SK-N-SH treated with all-trans-retinoic acid at 6 μM for 48 hours (cell line): Measurements from ENCODE around the gene STX18.

Experiments used
- ATAC-seq: fragments of 200-7000 bp; cut with Tn5 transposase; 3 replicates; pipeline ENCODE4 v1.9.1; 2020; ENCODE audit warnings: mild to moderate bottlenecking, moderate library complexity
- ARNTL ChIP-seq: fragments of 450-650 bp; formaldehyde crosslinking; IDR thresholded peaks from 2 replicates; pipeline ENCODE4 v1.5.0; 2020; ENCODE audit warnings: low read depth, mild to moderate bottlenecking, moderate library complexity, borderline replicate concordance
- BACH2 ChIP-seq: fragments of 250-450 bp; sonication (Bioruptor Pico); IDR thresholded peaks from 2 replicates; pipeline ENCODE4 v1.9.0; 2021; ENCODE audit warnings: mild to moderate bottlenecking, borderline replicate concordance
- CREB5 ChIP-seq: fragments of 250-450 bp; sonication (Bioruptor Pico); IDR thresholded peaks from 2 replicates; pipeline ENCODE4 v1.5.1; 2020; ENCODE audit warnings: low read depth, mild to moderate bottlenecking, moderate library complexity
- CSDC2 ChIP-seq: fragments of 250-450 bp; sonication (Bioruptor Pico); IDR thresholded peaks from 2 replicates; pipeline ENCODE4 v1.5.0; 2020; ENCODE audit warnings: mild to moderate bottlenecking, moderate library complexity
- CSRNP3 ChIP-seq: fragments of 250-450 bp; sonication (Bioruptor Pico); IDR thresholded peaks from 2 replicates; pipeline ENCODE4 v1.5.1; 2021; ENCODE audit warnings: mild to moderate bottlenecking, moderate library complexity
- ESRRG ChIP-seq: fragments of 250-450 bp; sonication (Bioruptor Pico); IDR thresholded peaks from 2 replicates; pipeline ENCODE4 v1.6.1; 2021; ENCODE audit warnings: mild to moderate bottlenecking
- GLIS3 ChIP-seq: fragments of 250-450 bp; sonication (Bioruptor Pico); IDR thresholded peaks from 2 replicates; pipeline ENCODE4 v1.5.0; 2020; ENCODE audit warnings: mild to moderate bottlenecking, moderate library complexity
- ISL1 ChIP-seq: fragments of 250-450 bp; sonication (Bioruptor Pico); IDR thresholded peaks from 2 replicates; pipeline ENCODE4 v2.1.2; 2022; ENCODE audit warnings: mild to moderate bottlenecking, moderate library complexity
- OSR1 ChIP-seq: fragments of 250-450 bp; sonication (Bioruptor Pico); IDR thresholded peaks from 2 replicates; pipeline ENCODE4 v1.8.0; 2022; ENCODE audit warnings: moderate library complexity, mild to moderate bottlenecking, inconsistent platforms
- PATZ1 ChIP-seq: fragments of 250-450 bp; sonication (Bioruptor Pico); IDR thresholded peaks from 2 replicates; pipeline ENCODE4 v1.8.0; 2020; ENCODE audit warnings: mild to moderate bottlenecking, moderate library complexity, borderline replicate concordance
- POU6F1 ChIP-seq: fragments of 250-450 bp; sonication (Bioruptor Pico); IDR thresholded peaks from 2 replicates; pipeline ENCODE4 v1.8.0; 2021; ENCODE audit warnings: low read depth, mild to moderate bottlenecking, moderate library complexity, borderline replicate concordance
- PPARA ChIP-seq: fragments of 250-450 bp; sonication (Bioruptor Pico); IDR thresholded peaks from 2 replicates; pipeline ENCODE4 v1.5.0; 2020; ENCODE audit warnings: mild to moderate bottlenecking, borderline replicate concordance
- RARB ChIP-seq: fragments of 250-450 bp; sonication (Bioruptor Pico); IDR thresholded peaks from 2 replicates; pipeline ENCODE4 v1.8.0; 2021; ENCODE audit warnings: mild to moderate bottlenecking, moderate library complexity
- SNAI2 ChIP-seq: fragments of 250-450 bp; sonication (Bioruptor Pico); IDR thresholded peaks from 2 replicates; pipeline ENCODE4 v1.5.0; 2020; ENCODE audit warnings: mild to moderate bottlenecking, moderate library complexity
- TCF4 ChIP-seq: fragments of 250-450 bp; sonication (Bioruptor Pico); IDR thresholded peaks from 2 replicates; pipeline ENCODE4 v1.8.0; 2021; ENCODE audit warnings: mild to moderate bottlenecking, moderate library complexity, borderline replicate concordance
- TOX ChIP-seq: fragments of 250-450 bp; sonication (Bioruptor Pico); IDR thresholded peaks from 2 replicates; pipeline ENCODE4 v1.8.0; 2021; ENCODE audit warnings: mild to moderate bottlenecking, moderate library complexity, borderline replicate concordance
- TSHZ2 ChIP-seq: fragments of 250-450 bp; sonication (Bioruptor Pico); IDR thresholded peaks from 2 replicates; pipeline ENCODE4 v1.5.0; 2020; ENCODE audit warnings: mild to moderate bottlenecking, moderate library complexity
- ZC3H10 ChIP-seq: fragments of 250-450 bp; sonication (Bioruptor Pico); IDR thresholded peaks from 2 replicates; pipeline ENCODE4 v1.5.1; 2021; ENCODE audit warnings: mild to moderate bottlenecking, moderate library complexity
- ZFP3 ChIP-seq: fragments of 250-450 bp; sonication (Bioruptor Pico); IDR thresholded peaks from 2 replicates; pipeline ENCODE4 v1.5.0; 2020; ENCODE audit warnings: mild to moderate bottlenecking, moderate library complexity
- ZFP30 ChIP-seq: fragments of 450-650 bp; formaldehyde crosslinking; IDR thresholded peaks from 2 replicates; pipeline ENCODE4 v1.5.0; 2022; ENCODE audit warnings: mild to moderate bottlenecking, moderate library complexity
- ZNF565 ChIP-seq: fragments of 450-650 bp; formaldehyde crosslinking; conservative IDR thresholded peaks from 2 replicates; pipeline ENCODE4 v1.5.0; 2020; ENCODE audit warnings: low read depth, mild to moderate bottlenecking, moderate library complexity
- ZNF70 ChIP-seq: fragments of 450-650 bp; formaldehyde crosslinking; IDR thresholded peaks from 2 replicates; pipeline ENCODE4 v1.5.0; 2020; ENCODE audit warnings: mild to moderate bottlenecking, moderate library complexity
- ZNF8 ChIP-seq: fragments of 450-650 bp; formaldehyde crosslinking; IDR thresholded peaks from 2 replicates; pipeline ENCODE4 v1.5.0; 2020; ENCODE audit warnings: mild to moderate bottlenecking, moderate library complexity

STX18 gene

GRCh38 chr4:4425696-4426095 lies 116.2 kb downstream of the STX18 start:
- ATAC-seq = no peak
- TF ChIP-seq RARB (CRISPR knock-in tag) = no peak
- no peak for TF ChIP-seq CREB5
- no peak for TF ChIP-seq ZFP3

- TF ChIP-seq ZFP3 = no peak
- no peak for TF ChIP-seq PATZ1 (CRISPR knock-in tag)
- no peak for TF ChIP-seq TOX
- no peak for TF ChIP-seq ZNF565
- no peak for TF ChIP-seq SNAI2 (CRISPR knock-in tag)
- no peak for TF ChIP-seq TCF4 (CRISPR knock-in tag)
- TF ChIP-seq GLIS3 (CRISPR knock-in tag) = no peak
- TF ChIP-seq PPARA (CRISPR knock-in tag) = no peak
- TF ChIP-seq ISL1 (CRISPR knock-in tag) = no peak
- no peak for TF ChIP-seq OSR1 (CRISPR knock-in tag)
- no peak for TF ChIP-seq ZC3H10 (CRISPR knock-in tag)
- TF ChIP-seq RARB (CRISPR knock-in tag) = no peak
- no peak for TF ChIP-seq ZFP30 (CRISPR knock-in tag)
- no peak for TF ChIP-seq BACH2
- no peak for TF ChIP-seq ZNF8 (CRISPR knock-in tag)
- no peak for TF ChIP-seq ZNF70
- TF ChIP-seq CSDC2 = no peak
- TF ChIP-seq CREB5 = no peak
- no peak for TF ChIP-seq ESRRG (CRISPR knock-in tag)
- no peak for TF ChIP-seq POU6F1 (CRISPR knock-in tag)
- no peak for ATAC-seq
Observed at GRCh38 chr4:4425119-4425690, 116.6 kb downstream of the STX18 start.

- TF ChIP-seq PATZ1 (CRISPR knock-in tag) = no peak
- no peak for TF ChIP-seq ISL1 (CRISPR knock-in tag)
- TF ChIP-seq CSRNP3 = no peak
- no peak for TF ChIP-seq ARNTL (CRISPR knock-in tag)
- no peak for TF ChIP-seq TSHZ2
- TF ChIP-seq ZFP30 (CRISPR knock-in tag) = no peak
- no peak for TF ChIP-seq PPARA (CRISPR knock-in tag)
- no peak for TF ChIP-seq CREB5
- no peak for TF ChIP-seq BACH2
- TF ChIP-seq RARB (CRISPR knock-in tag) = no peak
- no peak for TF ChIP-seq CSDC2
- no peak for TF ChIP-seq ESRRG (CRISPR knock-in tag)
- TF ChIP-seq OSR1 (CRISPR knock-in tag) = no peak
- TF ChIP-seq SNAI2 (CRISPR knock-in tag) = no peak
- TF ChIP-seq ZNF565 = no peak
- TF ChIP-seq ZNF70 = no peak
- TF ChIP-seq TOX = no peak
- ATAC-seq = no peak
Observed at GRCh38 chr4:4424499-4425115, 117.2 kb downstream of the STX18 start.
